GM18502 (cell line): ENCODE measurements around the gene ELOVL3.

Source experiments
- ATAC-seq: cut with Tn5 transposase; IDR thresholded peaks from one replicate; pipeline ENCODE4 v1.9.1; 2021; ENCODE audit warnings: mild to moderate bottlenecking; ENCODE audit not compliant: unreplicated experiment, poor library complexity

The ELOVL3 gene

GRCh38 chr10:102222797-102223196 lies 3.3 kb upstream of the ELOVL3 start:
- no peak for ATAC-seq

GRCh38 chr10:102226542-102226870 lies 407 bp downstream of the ELOVL3 start:
- no peak for ATAC-seq

GRCh38 chr10:102227050-102227449 lies 951 bp downstream of the ELOVL3 start:
- no peak for ATAC-seq

GRCh38 chr10:102229810-102230263 lies 3.7 kb downstream of the ELOVL3 start:
- no peak for ATAC-seq

GRCh38 chr10:102230264-102230860 lies 4.3 kb downstream of the ELOVL3 start:
- ATAC-seq = no peak

GRCh38 chr10:102230861-102231356 lies 4.8 kb downstream of the ELOVL3 start:
- ATAC-seq = no peak

GRCh38 chr10:102231357-102232318 lies 5.5 kb downstream of the ELOVL3 start:
- no peak for ATAC-seq

- ATAC-seq = no peak
Observed at GRCh38 chr10:102233997-102234396, 7.9 kb downstream of the ELOVL3 start.

GRCh38 chr10:102234888-102235597 lies 8.9 kb downstream of the ELOVL3 start:
- no peak for ATAC-seq

- ATAC-seq = no peak
Observed at GRCh38 chr10:102235598-102235920, 9.5 kb downstream of the ELOVL3 start.

- ATAC-seq = no peak
Observed at GRCh38 chr10:102236006-102236405, 9.9 kb downstream of the ELOVL3 start.

- ATAC-seq = no peak
Observed at GRCh38 chr10:102237711-102238252, 11.7 kb downstream of the ELOVL3 start.

GRCh38 chr10:102240467-102241031 lies 14.4 kb downstream of the ELOVL3 start:
- no peak for ATAC-seq

GRCh38 chr10:102241032-102241443 lies 14.9 kb downstream of the ELOVL3 start:
- no peak for ATAC-seq

- ATAC-seq = peak; percentile 52
Observed at GRCh38 chr10:102241444-102242117, 15.5 kb downstream of the ELOVL3 start, which contains the start of gene PITX3. Gene PITX3 (minus strand): TSS chr10:102241512. CDS start chr10:102232080, 9,432 bp downstream.

GRCh38 chr10:102242118-102242485 lies 16.0 kb downstream of the ELOVL3 start:
- ATAC-seq = no peak

GRCh38 chr10:102243309-102243708 lies 17.2 kb downstream of the ELOVL3 start:
- no peak for ATAC-seq

GRCh38 chr10:102245082-102245931 lies 19.2 kb downstream of the ELOVL3 start, which contains the start of gene GBF1:
Gene GBF1 (plus strand): TSS chr10:102245532. CDS start chr10:102258939, 13,407 bp downstream.
- ATAC-seq = peak; percentile 91

GRCh38 chr10:102245932-102246251 lies 19.8 kb downstream of the ELOVL3 start:
- ATAC-seq = no peak
